PC-3 (cell line): Measurements from ENCODE around the gene AP1M1. TPM values are rescaled to one million over a fixed set of nuclear protein-coding genes. Genes with fewer than 3 reads are reported as not detected.

Experiments used
- ATAC-seq: fragments of 200-7000 bp; cut with Tn5 transposase; 2 replicates; pipeline ENCODE4 v1.9.1; 2020; ENCODE audit warnings: mild to moderate bottlenecking, moderate library complexity
- BruUV-seq: library from RNA; stranded (reverse); fragments of 400-500 nt; replicated peaks from 2 replicates; lab custom pipeline; 2021; lab: Mats Ljungman, UMichigan
- CTCF ChIA-PET: fragments of 300-600 bp; sonication (Branson Sonifier 250); formaldehyde crosslinking; loops from one replicate; lab custom pipeline; 2022; ENCODE audit warnings: antibody characterized with exemption; lab: Charles Lee
- POLR2A ChIA-PET: fragments of 300-600 bp; sonication (Branson Sonifier 250); formaldehyde crosslinking; loops from one replicate; lab custom pipeline; 2022; ENCODE audit warnings: antibody characterized with exemption; ENCODE audit not compliant: unreplicated experiment; lab: Charles Lee
- DNase-seq: peaks from one replicate; pipeline ENCODE4 v3.0.0-alpha.2; 2015
- H2AFZ ChIP-seq: fragments of 300-600 bp; sonication (generic); 2 replicates; pipeline ENCODE4 v1.6.0; 2016; ENCODE audit warnings: antibody characterized with exemption, low read length
- H3F3A ChIP-seq: fragments of 300-600 bp; sonication (generic); one replicate; pipeline ENCODE4 v1.6.0; 2017; ENCODE audit warnings: antibody characterized with exemption, low read length, control low read depth, mild to moderate bottlenecking; ENCODE audit not compliant: unreplicated experiment
- H3K27ac ChIP-seq: fragments of 300-600 bp; sonication (generic); 2 replicates; pipeline ENCODE4 v1.5.1; 2016; ENCODE audit warnings: mild to moderate bottlenecking, low read length
- H3K27me3 ChIP-seq: fragments of 300-600 bp; sonication (generic); 2 replicates; pipeline ENCODE4 v1.6.1; 2016; ENCODE audit warnings: low read length, mixed read lengths
- H3K36me3 ChIP-seq: fragments of 300-600 bp; sonication (generic); 2 replicates; pipeline ENCODE4 v1.6.1; 2016; ENCODE audit warnings: low read depth, mixed run types, low read length, mixed read lengths
- H3K4me1 ChIP-seq: fragments of 300-600 bp; sonication (generic); 2 replicates; pipeline ENCODE4 v1.5.1; 2016; ENCODE audit warnings: low read length; ENCODE audit not compliant: insufficient read depth
- H3K4me2 ChIP-seq: fragments of 300-600 bp; sonication (generic); 2 replicates; pipeline ENCODE4 v1.6.0; 2016; ENCODE audit warnings: low read length
- H3K4me3 ChIP-seq: fragments of 300-600 bp; sonication (generic); 2 replicates; pipeline ENCODE4 v1.5.1; 2016; ENCODE audit warnings: mild to moderate bottlenecking, low read length, mixed read lengths
- H3K79me2 ChIP-seq: fragments of 300-600 bp; sonication (generic); 2 replicates; pipeline ENCODE4 v1.6.1; 2017; ENCODE audit warnings: low read length, mixed read lengths
- H3K9ac ChIP-seq: fragments of 300-600 bp; sonication (generic); 2 replicates; pipeline ENCODE4 v1.6.0; 2016; ENCODE audit warnings: mild to moderate bottlenecking, low read length
- H3K9me2 ChIP-seq: fragments of 300-600 bp; sonication (generic); replicated peaks from 2 replicates; pipeline ENCODE4 v1.6.1; 2016; ENCODE audit warnings: mixed run types, low read length, mixed read lengths
- H3K9me3 ChIP-seq: fragments of 300-600 bp; sonication (generic); 2 replicates; pipeline ENCODE4 v1.6.1; 2016; ENCODE audit warnings: low read length, mixed read lengths
- H4K20me1 ChIP-seq: fragments of 300-600 bp; sonication (generic); 2 replicates; pipeline ENCODE4 v1.6.1; 2016; ENCODE audit warnings: low read length, mixed read lengths
- CTCF ChIP-seq: fragments of 300-600 bp; sonication (generic); conservative IDR thresholded peaks from 2 replicates; pipeline ENCODE4 v1.5.1; 2017; ENCODE audit warnings: antibody characterized with exemption, low read depth, mild to moderate bottlenecking, low read length
- EZH2 ChIP-seq: fragments of 300-600 bp; sonication (generic); IDR thresholded peaks from one replicate; pipeline ENCODE4 v1.6.1; 2017; ENCODE audit warnings: antibody characterized with exemption, mild to moderate bottlenecking, low read length; ENCODE audit not compliant: unreplicated experiment
- EZH2phosphoT487 ChIP-seq: fragments of 300-600 bp; sonication (generic); IDR thresholded peaks from 2 replicates; pipeline ENCODE4 v1.6.1; 2018; ENCODE audit warnings: mild to moderate bottlenecking, antibody characterized with exemption, low read length, borderline replicate concordance
- intact Hi-C: fragments of 100-400 bp; cut with micrococcal nuclease; formaldehyde crosslinking; loops from 2 replicates; pipeline ENCODE4 v1.9.0; 2023
- total RNA-seq: library from RNA; depleted of rRNA; stranded (reverse); fragments of >200 nt; gene quantifications from 2 replicates; pipeline ENCODE4 v1.2.3, GENCODE V29; 2014

AP1M1 gene
- total RNA-seq, 1 experiment from 2014 or later = 104 TPM

GRCh38 chr19:16285769-16286498, 88.2 kb downstream of the AP1M1 start:
- POLR2A ChIA-PET = no interaction called here
- H2AFZ ChIP-seq = peak overlapping the region; percentile 43; the same call in 1 of the 2 replicates

GRCh38 chr19:16288544-16288943, 90.8 kb downstream of the AP1M1 start:
- Histone ChIP-seq H3K79me2 (no peaks in the 10 kb centered on the region), H4K20me1 (no peaks in the 10 kb centered on the region), H3K4me1 (peaks cover 16% of the 10 kb centered on the region), H3K9me2 (no peaks in the 10 kb centered on the region), H3K4me3 (no peak overlapping the region), H3K27ac (no peak overlapping the region), H3K9me3 (no peaks in the 10 kb centered on the region), H3K4me2 (no peak overlapping the region), H3K27me3 (no peaks in the 10 kb centered on the region), H3K36me3 (no peaks in the 10 kb centered on the region), H3F3A (no peaks in the 10 kb centered on the region), H2AFZ (no peak overlapping the region), H3K9ac (no peak overlapping the region)
- ChIA-PET CTCF (no interaction called here), POLR2A (no interaction called here)
- BruUV-seq = no TSS peak
- no peak for ATAC-seq
- TF ChIP-seq EZH2phosphoT487 (no peak), EZH2 (no peak), CTCF (no peak)
- DNase-seq = no peak
- intact Hi-C loops = no loop called here

More at GRCh38 chr19:16285769-16286498, 88.2 kb downstream of the AP1M1 start:
- no peaks in the 10 kb centered on the region for H3K79me2 ChIP-seq
- BruUV-seq = no TSS peak
- no peaks in the 10 kb centered on the region for H3K9me2 ChIP-seq
- peak overlapping the region; percentile 62 for H3K4me2 ChIP-seq
- intact Hi-C loops = no loop called here
- H3K27me3 ChIP-seq = no peaks in the 10 kb centered on the region
- ATAC-seq = peak; percentile 31; the same call in 1 of the 2 replicates
- H3K4me1 ChIP-seq = peaks cover 7% of the 10 kb centered on the region; the same call in 1 of the 2 replicates
- H3K9me3 ChIP-seq = no peaks in the 10 kb centered on the region
- no peak overlapping the region for H3K9ac ChIP-seq
- H3K36me3 ChIP-seq = no peaks in the 10 kb centered on the region
- no peak overlapping the region for H3K27ac ChIP-seq
- CTCF ChIA-PET = no interaction called here
- DNase-seq = no peak
- TF ChIP-seq EZH2phosphoT487 (no peak), EZH2 (no peak)
- peak overlapping the region; percentile 37; the same call in 1 of the 2 replicates for H3K4me3 ChIP-seq
- no peaks in the 10 kb centered on the region for H3F3A ChIP-seq
- no peaks in the 10 kb centered on the region for H4K20me1 ChIP-seq

GRCh38 chr19:16289594-16289993, 91.9 kb downstream of the AP1M1 start:
- BruUV-seq = no TSS peak
- intact Hi-C loops = no loop called here

More at GRCh38 chr19:16289594-16289993, 91.9 kb downstream of the AP1M1 start:
- no peak overlapping the region for H3K27ac ChIP-seq
- ChIA-PET CTCF (no interaction called here), POLR2A (no interaction called here)
- no peak overlapping the region for H2AFZ ChIP-seq
- no peaks in the 10 kb centered on the region for H4K20me1 ChIP-seq
- no peak overlapping the region for H3K4me2 ChIP-seq
- DNase-seq (no peak), ATAC-seq (no peak)
- no peaks in the 10 kb centered on the region for H3K79me2 ChIP-seq
- peaks cover 25% of the 10 kb centered on the region for H3K4me1 ChIP-seq
- no peaks in the 10 kb centered on the region for H3K36me3 ChIP-seq
- H3K4me3 ChIP-seq = no peak overlapping the region
- no peaks in the 10 kb centered on the region for H3K27me3 ChIP-seq
- no peaks in the 10 kb centered on the region for H3F3A ChIP-seq
- no peaks in the 10 kb centered on the region for H3K9me2 ChIP-seq
- TF ChIP-seq CTCF (no peak), EZH2phosphoT487 (no peak), EZH2 (no peak)
- H3K9me3 ChIP-seq = no peaks in the 10 kb centered on the region
- H3K9ac ChIP-seq = no peak overlapping the region
